GM12801 (cell line): ENCODE results near the gene REEP1.

ENCODE experiments used
- TF ChIP-seq, protein P1 (sequence below): IDR thresholded peaks from one replicate; pipeline ENCODE4 v1.5.1; 2011; ENCODE audit warnings: control low read depth; ENCODE audit not compliant: insufficient read length; ENCODE audit errors: extremely low read depth

REEP1 gene

GRCh38 chr2:86337244-86337835 is at the start of gene REEP1:
TSS of gene REEP1 (minus strand) at chr2:86337626. CDS start at chr2:86337510, 116 bp downstream.
- TF ChIP-seq, protein P1, sequence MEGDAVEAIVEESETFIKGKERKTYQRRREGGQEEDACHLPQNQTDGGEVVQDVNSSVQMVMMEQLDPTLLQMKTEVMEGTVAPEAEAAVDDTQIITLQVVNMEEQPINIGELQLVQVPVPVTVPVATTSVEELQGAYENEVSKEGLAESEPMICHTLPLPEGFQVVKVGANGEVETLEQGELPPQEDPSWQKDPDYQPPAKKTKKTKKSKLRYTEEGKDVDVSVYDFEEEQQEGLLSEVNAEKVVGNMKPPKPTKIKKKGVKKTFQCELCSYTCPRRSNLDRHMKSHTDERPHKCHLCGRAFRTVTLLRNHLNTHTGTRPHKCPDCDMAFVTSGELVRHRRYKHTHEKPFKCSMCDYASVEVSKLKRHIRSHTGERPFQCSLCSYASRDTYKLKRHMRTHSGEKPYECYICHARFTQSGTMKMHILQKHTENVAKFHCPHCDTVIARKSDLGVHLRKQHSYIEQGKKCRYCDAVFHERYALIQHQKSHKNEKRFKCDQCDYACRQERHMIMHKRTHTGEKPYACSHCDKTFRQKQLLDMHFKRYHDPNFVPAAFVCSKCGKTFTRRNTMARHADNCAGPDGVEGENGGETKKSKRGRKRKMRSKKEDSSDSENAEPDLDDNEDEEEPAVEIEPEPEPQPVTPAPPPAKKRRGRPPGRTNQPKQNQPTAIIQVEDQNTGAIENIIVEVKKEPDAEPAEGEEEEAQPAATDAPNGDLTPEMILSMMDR: no peak

GRCh38 chr2:86383844-86384243 is 46.4 kb upstream of the REEP1 start:
- TF ChIP-seq, protein P1: no peak

DNA sequence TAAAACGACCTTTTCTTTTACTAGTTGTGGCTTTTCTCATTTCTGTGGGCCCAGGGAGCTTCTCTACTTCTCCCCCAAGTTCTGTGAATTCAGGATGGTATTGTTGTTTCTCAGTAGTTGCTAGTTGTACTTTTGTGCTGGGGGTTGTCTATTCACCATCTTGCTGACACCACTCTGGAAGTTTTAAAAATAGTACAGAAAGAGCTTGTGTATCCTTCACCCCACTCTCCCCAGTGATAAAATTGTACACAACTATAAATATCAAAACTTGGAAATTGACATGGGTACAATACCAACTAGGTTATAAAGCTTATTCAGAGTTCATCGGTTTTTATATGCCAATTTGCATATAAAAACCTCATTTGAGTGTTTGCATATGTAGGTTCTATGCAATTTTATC is 45.3 kb upstream of the REEP1 start:
- TF ChIP-seq, protein P1: no peak

DNA sequence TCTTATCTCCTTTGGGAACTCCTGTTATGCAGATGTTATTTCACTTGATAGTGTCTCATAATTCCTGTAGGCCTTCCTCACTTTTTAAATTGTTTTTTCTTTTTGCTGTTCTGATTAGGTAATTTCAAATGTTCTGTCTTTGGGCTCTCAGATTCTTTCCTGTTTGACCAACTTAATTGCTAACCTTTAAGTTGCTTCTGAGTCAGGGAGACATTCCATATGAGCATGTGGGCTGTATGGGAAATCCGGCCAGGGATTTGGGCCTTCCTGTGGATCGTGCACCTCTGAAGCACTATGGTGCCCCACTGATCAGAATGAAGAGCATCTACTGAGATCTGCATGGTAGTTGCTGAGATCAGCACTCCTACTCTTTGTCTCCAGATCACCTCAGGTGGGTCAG is 44.7 kb upstream of the REEP1 start:
- TF ChIP-seq, protein P1: no peak

DNA sequence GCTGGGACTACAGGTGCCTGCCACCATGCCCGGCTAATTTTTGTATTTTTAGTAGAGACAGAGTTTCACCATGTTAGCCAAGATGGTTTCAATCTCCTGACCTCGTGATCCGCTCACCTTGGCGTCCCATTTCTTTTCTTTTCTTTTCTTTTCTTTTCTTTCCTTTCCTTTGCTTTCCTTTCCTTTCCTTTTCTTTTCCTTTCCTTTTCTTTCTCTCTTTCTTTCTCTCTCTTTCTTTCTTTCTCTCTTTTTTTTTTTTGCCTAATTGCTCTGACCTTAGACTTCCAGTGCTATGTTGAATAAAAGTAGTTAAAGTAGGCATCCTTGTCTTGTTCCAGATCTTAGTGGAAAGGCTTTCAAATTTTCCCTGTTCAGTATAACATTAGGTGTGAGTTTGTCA is 41.0 kb upstream of the REEP1 start:
- TF ChIP-seq, protein P1: no peak

DNA sequence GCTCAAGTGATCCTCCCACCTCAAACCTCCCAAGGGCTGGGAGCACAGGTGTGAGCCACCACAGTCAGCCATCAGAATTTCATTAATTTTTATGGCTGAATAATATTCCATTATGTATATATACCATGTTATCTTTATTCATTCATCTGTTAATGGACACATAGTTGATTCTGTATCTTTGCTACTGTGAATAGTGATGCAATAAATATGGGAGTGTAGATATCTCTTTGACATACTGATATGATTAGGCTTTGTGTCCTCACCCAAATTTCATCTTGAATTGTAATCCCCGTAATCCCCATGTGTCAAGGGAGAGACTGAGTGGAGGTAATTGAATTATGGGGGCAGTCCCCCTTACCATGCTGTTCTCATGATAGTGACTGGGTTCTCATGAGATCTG is 38.2 kb upstream of the REEP1 start:
- TF ChIP-seq, protein P1: no peak

DNA sequence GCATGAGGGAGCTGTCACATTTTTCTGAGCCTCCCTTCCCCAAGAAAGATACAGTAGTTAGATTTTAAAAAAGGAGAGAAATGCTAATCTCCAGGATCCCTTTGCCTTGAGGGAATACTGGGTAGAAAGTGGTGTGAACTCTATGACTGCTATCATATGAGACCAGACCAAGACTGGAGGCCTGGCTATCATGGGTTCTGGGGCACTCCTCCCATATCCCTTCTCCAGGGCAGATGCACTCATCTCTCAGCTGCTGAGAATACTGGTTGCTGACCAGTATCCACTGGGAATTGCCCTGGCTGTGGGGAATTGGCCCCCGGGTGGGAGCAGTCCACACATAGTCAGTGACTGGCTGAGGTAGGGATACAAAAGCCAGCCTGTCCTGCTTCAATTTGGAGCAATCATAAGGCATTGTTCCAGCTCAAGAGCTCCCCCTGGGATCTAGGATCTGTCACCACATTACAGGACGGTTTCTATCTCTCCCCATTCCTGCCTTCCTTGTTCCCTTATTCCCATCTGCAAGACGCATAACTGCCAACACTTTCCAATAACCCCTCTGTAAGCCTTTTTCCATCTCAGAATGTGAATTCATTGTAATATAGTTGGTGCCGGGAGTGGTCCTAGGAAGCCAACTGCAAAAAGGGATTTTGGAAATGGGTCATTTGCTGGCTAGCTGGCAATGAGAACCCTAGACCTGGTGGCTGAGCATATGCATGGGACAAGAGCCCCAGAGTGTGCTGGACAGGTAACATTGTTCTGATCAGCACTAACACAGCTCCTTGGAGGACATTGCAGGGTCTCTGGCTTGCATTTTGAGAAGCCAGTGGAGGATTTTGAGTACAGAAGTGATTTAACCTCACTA is 35.4 kb upstream of the REEP1 start:
- TF ChIP-seq, protein P1: no peak
